HG02798 (cell line): ENCODE measurements around the gene OR56B4.
"Not testable (repeated sequence)": the region's sequence is repeated elsewhere in the genome, so short reads cannot be mapped to it uniquely, and the experiment has no call there.

Experiments
- ATAC-seq: cut with Tn5 transposase; IDR thresholded peaks from one replicate; pipeline ENCODE4 v1.9.1; 2021; ENCODE audit warnings: mild to moderate bottlenecking; ENCODE audit not compliant: unreplicated experiment, poor library complexity

Gene OR56B4

DNA sequence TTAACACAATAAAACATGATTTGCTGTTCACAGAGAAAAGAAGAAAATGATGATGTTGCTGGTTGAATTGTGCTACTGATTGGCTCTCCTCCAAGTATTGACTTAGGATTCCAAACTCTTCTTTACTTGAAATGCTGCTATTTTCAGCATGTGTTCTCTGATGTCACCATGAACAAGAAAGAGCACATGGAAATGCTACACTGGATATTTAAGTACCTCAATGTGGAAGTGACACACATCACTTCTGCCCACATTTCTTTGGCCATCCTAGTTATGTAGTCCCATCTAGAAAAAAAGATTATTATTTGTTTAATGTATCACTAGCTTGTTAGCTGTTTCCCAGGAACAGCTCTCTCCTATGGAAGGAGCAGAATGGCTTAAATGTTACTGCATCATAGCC, 35.5 kb downstream of the OR56B4 start:
- no peak for ATAC-seq

DNA sequence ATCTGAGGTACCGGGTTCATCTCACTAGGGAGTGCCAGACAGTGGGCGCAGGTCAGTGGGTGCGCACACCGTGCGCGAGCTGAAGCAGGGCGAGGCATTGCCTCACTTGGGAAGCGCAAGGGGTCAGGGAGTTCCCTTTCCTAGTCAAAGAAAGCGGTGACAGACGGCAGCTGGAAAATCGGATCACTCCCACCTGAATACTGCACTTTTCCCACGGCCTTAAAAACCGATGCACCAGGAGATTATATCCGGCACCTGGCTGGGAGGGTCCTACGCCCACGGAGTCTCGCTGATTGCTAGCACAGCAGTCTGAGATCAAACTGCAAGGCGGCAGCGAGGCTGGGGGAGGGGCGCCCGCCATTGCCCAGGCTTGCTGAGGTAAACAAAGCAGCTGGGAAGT, 36.3 kb downstream of the OR56B4 start:
- ATAC-seq, result not testable (repeated sequence)

DNA sequence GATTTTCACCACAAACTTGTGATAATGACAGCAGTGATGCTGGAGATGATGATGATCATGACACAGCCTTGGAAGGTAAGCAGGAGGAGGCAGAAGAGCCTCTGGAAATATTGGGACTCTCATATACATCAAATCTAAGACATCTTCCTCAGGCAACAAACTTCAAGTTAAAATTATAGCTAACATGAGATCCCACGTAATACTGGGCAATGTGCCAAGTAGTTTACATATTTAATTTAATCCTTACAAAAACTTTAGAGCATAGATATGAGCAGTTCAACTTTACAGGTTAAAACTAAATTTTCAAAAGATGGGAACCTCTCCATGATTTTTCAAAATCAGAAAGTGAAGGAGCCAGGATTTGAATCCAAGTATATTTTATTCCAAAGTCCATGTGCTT, 43.6 kb downstream of the OR56B4 start:
- ATAC-seq, result no peak

DNA sequence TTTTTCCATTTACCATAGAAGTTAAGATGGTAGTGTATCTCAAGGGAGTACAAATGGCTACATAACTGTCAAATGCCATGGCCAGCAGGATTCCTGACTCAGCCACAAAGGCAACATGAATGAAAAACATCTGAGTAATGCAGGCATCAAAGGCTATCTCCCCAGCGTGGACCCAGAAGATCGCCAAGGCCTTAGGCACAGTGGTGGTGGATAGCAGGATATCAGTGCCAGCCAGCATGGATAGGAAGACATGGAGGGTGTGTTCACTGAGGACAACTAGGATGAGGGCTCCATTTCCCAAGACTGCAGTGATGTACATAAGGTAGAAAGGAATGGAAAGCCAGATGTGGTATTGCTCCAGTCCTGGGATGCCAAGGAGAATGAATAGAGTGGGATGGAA, 44.6 kb downstream of the OR56B4 start:
- ATAC-seq, result no peak

DNA sequence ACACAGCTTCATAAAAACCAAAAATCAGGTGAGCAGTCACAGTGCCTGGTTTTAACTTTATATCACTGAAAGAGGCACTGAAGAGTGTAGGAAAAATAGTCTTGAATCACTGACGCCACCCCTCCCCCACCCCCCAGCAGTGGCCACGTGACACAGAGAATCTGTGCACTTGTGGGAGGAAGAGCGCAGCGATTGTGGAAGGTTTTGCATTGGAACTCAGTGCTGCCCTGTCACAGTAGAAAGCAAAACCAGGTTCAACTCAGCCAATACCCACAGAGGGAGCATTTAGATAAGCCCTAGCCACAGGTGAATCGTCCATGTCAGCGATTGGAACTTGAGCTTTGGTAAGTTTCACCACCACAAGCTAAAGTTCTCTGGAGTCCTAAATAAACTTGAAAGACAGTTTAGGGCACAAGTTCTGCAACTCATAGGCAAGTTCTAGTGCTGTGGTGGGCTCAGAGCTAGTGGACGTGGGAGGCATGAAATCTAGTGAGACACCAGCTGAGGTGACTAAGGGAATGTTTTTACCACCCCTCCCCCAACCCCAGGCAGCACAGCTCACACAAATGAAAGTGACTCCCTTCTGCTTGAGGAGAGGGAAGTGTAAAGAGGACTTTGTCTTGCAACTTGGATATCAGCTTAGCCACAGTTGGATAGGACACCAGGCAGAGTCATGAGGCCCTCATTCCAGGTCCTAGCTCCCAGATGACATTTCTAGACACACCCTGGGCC, 49.3 kb downstream of the OR56B4 start:
- no peak for ATAC-seq
